ENCODE data around the gene TMEM72. TPM values are rescaled to one million over a fixed set of nuclear protein-coding genes. Genes with fewer than 3 reads are reported as not detected.

The TMEM72 gene
- total and polyA plus RNA-seq, 2 donors, result not detected

Other genes starting within 250 kb of the TMEM72 start
- gene RASSF4, start 48.5 kb downstream of the TMEM72 start, total RNA-seq, result 12.2 TPM
- gene RASSF4, start 48.5 kb downstream of the TMEM72 start, polyA plus RNA-seq, result 55.1 TPM
- 15.5 TPM for gene DEPP1, start 67.5 kb downstream of the TMEM72 start, total RNA-seq
- gene DEPP1, start 67.5 kb downstream of the TMEM72 start, polyA plus RNA-seq, result 51.6 TPM
- 44.4 TPM for gene ZNF22, start 89.6 kb downstream of the TMEM72 start, total RNA-seq
- 17.1 TPM for gene ZNF22, start 89.6 kb downstream of the TMEM72 start, polyA plus RNA-seq